Astrocyte (in vitro differentiated cells and primary cell): ENCODE data around the gene RASD1.

Experiments used
- CTCF ChIP-seq: IDR thresholded peaks from 2 replicates; pipeline ENCODE4 v1.5.1; 2011; ENCODE audit warnings: low read depth, mild to moderate bottlenecking, inconsistent platforms, low read length, moderate library complexity; ENCODE audit not compliant: insufficient read depth
- EZH2 ChIP-seq: IDR thresholded peaks from 2 replicates; pipeline ENCODE4 v1.6.1; 2012; ENCODE audit warnings: mild to moderate bottlenecking, low read length, inconsistent platforms; ENCODE audit not compliant: insufficient read depth

- no peak for TF ChIP-seq CTCF
- TF ChIP-seq EZH2 = no peak
Observed at GRCh38 chr17:17466511-17466910, 29.7 kb downstream of the RASD1 start.
